NCI-H2196 (cell line): ENCODE measurements around the gene IRF9.

Experiments
- DNase-seq: peaks from one replicate; lab custom pipeline; 2025; ENCODE audit not compliant: unreplicated experiment; lab: John Stamatoyannopoulos, UW

The IRF9 gene

DNA sequence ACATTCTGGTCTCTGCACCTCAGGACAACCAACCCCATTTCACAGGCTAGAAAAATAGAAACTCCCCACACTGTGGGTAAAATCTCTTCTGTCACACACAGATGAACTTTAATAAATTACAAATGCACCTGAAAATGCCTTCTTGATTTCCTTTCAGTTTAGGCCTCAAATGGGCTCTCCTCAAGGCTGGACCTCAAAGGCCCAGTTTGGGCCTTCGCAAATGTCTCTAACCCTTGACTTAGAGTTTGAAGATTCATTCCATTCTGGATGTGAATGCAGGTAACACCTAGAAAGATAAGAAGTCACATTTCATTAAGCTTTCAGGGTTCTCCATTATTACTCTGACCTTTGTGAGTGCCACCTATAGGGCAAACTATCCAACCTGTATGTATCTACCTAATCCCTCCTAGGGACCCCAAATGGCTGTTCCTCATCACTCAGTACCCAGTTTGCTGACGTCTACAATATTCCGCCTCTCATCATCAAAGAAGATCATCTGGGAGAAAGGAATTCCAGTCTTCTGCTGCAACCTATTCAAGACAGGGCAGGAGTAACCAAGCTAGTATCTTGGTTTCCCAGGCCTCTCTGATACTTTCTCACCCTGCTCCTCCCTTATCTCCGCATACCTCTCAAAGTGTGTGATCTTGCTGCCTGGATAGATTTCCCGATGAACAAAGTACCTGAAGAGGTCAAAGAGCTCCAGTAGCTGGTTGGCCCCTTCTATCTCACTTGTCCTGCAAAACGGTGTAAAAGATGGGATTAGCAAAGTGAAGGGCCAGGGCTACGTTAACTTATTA lies 53.0 kb downstream of the IRF9 start:
- no peak for DNase-seq

DNA sequence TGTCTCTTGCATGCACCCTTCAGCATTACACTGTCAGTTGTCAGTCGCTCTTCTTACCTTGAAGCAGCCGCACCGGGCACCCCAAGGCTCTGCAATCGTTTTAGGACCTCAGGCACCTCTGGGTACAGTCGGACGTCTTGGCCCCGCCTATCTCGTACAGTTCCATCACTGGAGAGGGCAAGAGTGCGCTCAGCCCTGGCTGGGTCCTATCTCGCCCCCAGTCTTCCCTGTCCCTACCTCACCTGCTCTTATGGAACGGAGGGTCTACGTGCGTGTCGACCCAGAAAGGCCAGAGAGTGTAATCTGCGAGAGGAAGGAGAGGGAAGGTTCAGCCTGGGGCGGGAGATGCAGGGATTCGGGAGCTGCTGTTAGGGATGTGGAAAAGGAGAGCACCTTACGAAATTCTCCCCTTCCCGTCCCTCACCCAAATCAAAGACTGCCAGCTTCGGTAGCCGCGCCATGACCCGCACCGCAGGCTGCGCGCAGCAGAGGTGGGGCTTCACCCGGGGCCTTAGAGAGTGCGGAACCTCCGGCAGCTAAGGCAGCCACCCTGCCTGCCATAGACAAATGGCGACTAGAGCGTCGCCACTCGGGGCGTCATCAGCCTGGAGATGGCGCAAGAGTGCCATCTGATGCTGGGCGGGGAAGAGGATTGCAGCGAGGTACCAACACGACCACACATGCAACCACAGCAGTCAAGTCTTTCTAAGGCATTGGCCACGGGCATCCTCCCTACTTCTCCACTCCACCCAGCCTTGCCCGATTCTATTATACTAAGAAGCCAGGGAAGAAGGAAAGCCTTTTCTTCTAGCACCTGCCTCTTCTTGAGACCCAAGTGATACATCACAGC lies 54.7 kb downstream of the IRF9 start, which contains the start of gene MDP1:
Gene MDP1, minus strand, starts transcription at position 572 of the 850 bp plus-strand sequence. Its CDS starts 111 bp downstream, at position 461.
- DNase-seq: peak; percentile 90
